Fibroblast of lung (primary cell): ENCODE results near the gene CAMK1D. TPM values are rescaled to one million over a fixed set of nuclear protein-coding genes. Genes with fewer than 3 reads are reported as not detected.

ENCODE experiments used
- DNase-seq, 2 donors: peaks; one replicate each; pipeline versions ENCODE4 v3.0.0 to v3.0.0-alpha.2; 2010; ENCODE audit warnings: low read depth in 2 of 2
- H2AFZ ChIP-seq: 2 replicates; pipeline ENCODE4 v1.5.1; 2012; ENCODE audit warnings: low read length, control low read depth, inconsistent platforms
- H3K27ac ChIP-seq: 2 replicates; pipeline ENCODE4 v1.5.1; 2011; ENCODE audit warnings: low read length, control low read depth; ENCODE audit not compliant: insufficient read depth
- H3K27me3 ChIP-seq: 2 replicates; pipeline ENCODE4 v1.5.1; 2011; ENCODE audit warnings: mild to moderate bottlenecking, low read length; ENCODE audit not compliant: control insufficient read depth, insufficient read depth
- H3K36me3 ChIP-seq: 2 replicates; pipeline ENCODE4 v1.5.1; 2011; ENCODE audit warnings: low read length; ENCODE audit not compliant: control insufficient read depth, insufficient read depth
- H3K4me1 ChIP-seq: 2 replicates; pipeline ENCODE4 v1.5.1; 2011; ENCODE audit warnings: low read length; ENCODE audit not compliant: control insufficient read depth, insufficient read depth; ENCODE audit errors: extremely low read depth
- H3K4me2 ChIP-seq: 2 replicates; pipeline ENCODE4 v1.5.1; 2011; ENCODE audit warnings: low read length, control low read depth; ENCODE audit not compliant: insufficient read depth; ENCODE audit errors: extremely low read depth
- H3K4me3 ChIP-seq, 4 experiments: fragments of 200-600 bp in 1 of 4; sonication (generic) in 1 of 4; replicated peaks in 1 of 4; 2 replicates each; pipeline ENCODE4 v1.5.1; 2011 to 2016; ENCODE audit warnings: low read length in 4 of 4, low read depth in 3 of 4, mild to moderate bottlenecking in 3 of 4, control low read depth in 2 of 4, inconsistent platforms in 1 of 4, mixed read lengths in 1 of 4; ENCODE audit not compliant: insufficient read depth in 1 of 4; ENCODE audit errors: control extremely low read depth in 1 of 4
- H3K79me2 ChIP-seq: 2 replicates; pipeline ENCODE4 v1.5.1; 2012; ENCODE audit warnings: mild to moderate bottlenecking, low read length, inconsistent platforms; ENCODE audit not compliant: control insufficient read depth, insufficient read depth
- H3K9ac ChIP-seq: 2 replicates; pipeline ENCODE4 v1.5.1; 2011; ENCODE audit warnings: mild to moderate bottlenecking, low read length, control low read depth; ENCODE audit not compliant: insufficient read depth
- H3K9me3 ChIP-seq: 2 replicates; pipeline ENCODE4 v1.5.1; 2012; ENCODE audit warnings: low read depth, low read length; ENCODE audit not compliant: control insufficient read depth, insufficient read depth
- H4K20me1 ChIP-seq: 2 replicates; pipeline ENCODE4 v1.5.1; 2011; ENCODE audit warnings: low read length; ENCODE audit not compliant: control insufficient read depth, insufficient read depth; ENCODE audit errors: extremely low read depth
- EZH2 ChIP-seq: IDR thresholded peaks from 2 replicates; pipeline ENCODE4 v1.5.1; 2012; ENCODE audit warnings: low read length, control low read depth, mild to moderate bottlenecking; ENCODE audit errors: missing control alignments
- polyA plus RNA-seq, 2 donors: library from polyadenylated mRNA; depleted of rRNA in 1 of 2; stranded (reverse) in 1 of 2; unstranded in 1 of 2; fragments of >200 nt; gene quantifications; 2 replicates each; pipeline ENCODE4 v1.2.1, GENCODE V29; 2011 to 2012; ENCODE audit warnings: missing spikeins in 1 of 2
- total RNA-seq: library from RNA; depleted of rRNA; stranded (reverse); fragments of >200 nt; gene quantifications from 2 replicates; pipeline ENCODE4 v1.2.1, GENCODE V29; 2014
- TF ChIP-seq, protein P1 (sequence below), 2 donors: IDR thresholded peaks in 1 of 2; conservative IDR thresholded peaks in 1 of 2; 1 replicate in 1 of 2; 2 replicates in 1 of 2; pipeline ENCODE4 v1.5.1; 2011 to 2012; ENCODE audit warnings: low read length in 2 of 2, control low read depth in 1 of 2, inconsistent platforms in 1 of 2, low read depth in 1 of 2, mild to moderate bottlenecking in 1 of 2

The CAMK1D gene
- total and polyA plus RNA-seq, 2 donors (not counting 1 experiment from before 2014, with no cell fraction given): 2.3 TPM

GRCh38 chr10:12839941-12840611 lies 490.7 kb downstream of the CAMK1D start:
- TF ChIP-seq, protein P1, sequence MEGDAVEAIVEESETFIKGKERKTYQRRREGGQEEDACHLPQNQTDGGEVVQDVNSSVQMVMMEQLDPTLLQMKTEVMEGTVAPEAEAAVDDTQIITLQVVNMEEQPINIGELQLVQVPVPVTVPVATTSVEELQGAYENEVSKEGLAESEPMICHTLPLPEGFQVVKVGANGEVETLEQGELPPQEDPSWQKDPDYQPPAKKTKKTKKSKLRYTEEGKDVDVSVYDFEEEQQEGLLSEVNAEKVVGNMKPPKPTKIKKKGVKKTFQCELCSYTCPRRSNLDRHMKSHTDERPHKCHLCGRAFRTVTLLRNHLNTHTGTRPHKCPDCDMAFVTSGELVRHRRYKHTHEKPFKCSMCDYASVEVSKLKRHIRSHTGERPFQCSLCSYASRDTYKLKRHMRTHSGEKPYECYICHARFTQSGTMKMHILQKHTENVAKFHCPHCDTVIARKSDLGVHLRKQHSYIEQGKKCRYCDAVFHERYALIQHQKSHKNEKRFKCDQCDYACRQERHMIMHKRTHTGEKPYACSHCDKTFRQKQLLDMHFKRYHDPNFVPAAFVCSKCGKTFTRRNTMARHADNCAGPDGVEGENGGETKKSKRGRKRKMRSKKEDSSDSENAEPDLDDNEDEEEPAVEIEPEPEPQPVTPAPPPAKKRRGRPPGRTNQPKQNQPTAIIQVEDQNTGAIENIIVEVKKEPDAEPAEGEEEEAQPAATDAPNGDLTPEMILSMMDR (conservative IDR thresholded peaks at IDR 0.05 in 1 of 2, IDR thresholded peaks at IDR 0.05 in 1 of 2; ENCODE audit: low read depth in 1 of 2, low read length in 2 of 2): no peak
- no peak for TF ChIP-seq EZH2
- no peak overlapping the region for H3K4me2 ChIP-seq
- no peak overlapping the region for H3K9ac ChIP-seq
- H4K20me1 ChIP-seq: no peaks in the 10 kb centered on the region
- peaks cover 4% of the 10 kb centered on the region for H3K4me1 ChIP-seq
- no peaks in the 10 kb centered on the region for H3K79me2 ChIP-seq
- peak in 1 of 2 donors; percentile 23 for DNase-seq
- H3K27ac ChIP-seq: no peak overlapping the region
- no peak overlapping the region for H2AFZ ChIP-seq
- H3K27me3 ChIP-seq: no peaks in the 10 kb centered on the region
- no peaks in the 10 kb centered on the region for H3K36me3 ChIP-seq
- no peak overlapping the region for H3K4me3 ChIP-seq
- H3K9me3 ChIP-seq: no peaks in the 10 kb centered on the region

DNA sequence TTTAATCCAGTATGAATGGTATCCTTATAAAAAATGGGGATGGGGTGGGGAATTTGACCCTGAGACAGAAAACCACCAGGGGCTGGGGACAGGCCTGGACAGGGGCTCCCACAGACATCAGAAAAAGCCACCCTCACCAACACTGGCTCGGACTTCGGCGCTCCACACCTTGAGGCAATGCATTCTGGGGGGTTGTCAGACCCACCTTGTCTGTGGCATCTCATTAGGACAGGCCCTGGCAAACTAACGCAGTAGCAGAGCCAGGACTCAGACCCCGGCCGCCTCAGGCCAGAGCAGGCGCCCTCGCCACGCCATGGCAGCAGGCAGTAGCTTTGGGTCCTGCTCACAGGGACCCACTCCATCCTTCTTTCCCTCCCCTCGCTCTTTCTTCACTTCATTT lies 492.1 kb downstream of the CAMK1D start:
- no peak overlapping the region for H3K4me2 ChIP-seq
- H2AFZ ChIP-seq: no peak overlapping the region
- no peaks in the 10 kb centered on the region for H4K20me1 ChIP-seq
- no peak for DNase-seq
- no peaks in the 10 kb centered on the region for H3K27me3 ChIP-seq
- no peaks in the 10 kb centered on the region for H3K79me2 ChIP-seq
- no peaks in the 10 kb centered on the region for H3K9me3 ChIP-seq
- no peak overlapping the region for H3K9ac ChIP-seq
- H3K4me1 ChIP-seq: peaks cover 4% of the 10 kb centered on the region
- no peaks in the 10 kb centered on the region for H3K36me3 ChIP-seq
- no peak overlapping the region for H3K4me3 ChIP-seq
- no peak for TF ChIP-seq EZH2
- TF ChIP-seq, protein P1 (conservative IDR thresholded peaks at IDR 0.05 in 1 of 2, IDR thresholded peaks at IDR 0.05 in 1 of 2; ENCODE audit: low read depth in 1 of 2, low read length in 2 of 2): no peak
- H3K27ac ChIP-seq: no peak overlapping the region

- DNase-seq: no peak
- TF ChIP-seq, protein P1 (conservative IDR thresholded peaks at IDR 0.05 in 1 of 2, IDR thresholded peaks at IDR 0.05 in 1 of 2; ENCODE audit: low read depth in 1 of 2, low read length in 2 of 2): no peak
- no peak for TF ChIP-seq EZH2
- Histone ChIP-seq H3K27me3 (no peaks in the 10 kb centered on the region), H3K36me3 (no peaks in the 10 kb centered on the region), H4K20me1 (no peaks in the 10 kb centered on the region), H3K79me2 (no peaks in the 10 kb centered on the region), H3K4me3 (no peak overlapping the region), H3K9me3 (no peaks in the 10 kb centered on the region), H2AFZ (no peak overlapping the region), H3K4me1 (peaks cover 4% of the 10 kb centered on the region), H3K9ac (no peak overlapping the region), H3K4me2 (no peak overlapping the region), H3K27ac (no peak overlapping the region)
These were observed 492.5 kb downstream of the CAMK1D start for GRCh38 chr10:12841826-12842225.
